Dedifferentiated amniotic fluid mesenchymal stem cell (primary cell): ENCODE data around the gene TMEM8B.

Source experiments
- DNase-seq: peaks from one replicate; pipeline ENCODE4 v3.0.0-alpha.2; 2016; ENCODE audit errors: extremely low spot score

Gene TMEM8B

GRCh38 chr9:35841645-35841900, 12.5 kb downstream of the TMEM8B start:
- no peak for DNase-seq

GRCh38 chr9:35842020-35842745, 13.2 kb downstream of the TMEM8B start:
- no peak for DNase-seq

GRCh38 chr9:35842795-35843194, 13.8 kb downstream of the TMEM8B start:
- no peak for DNase-seq

- peak; percentile 95 for DNase-seq
These were observed 15.7 kb downstream of the TMEM8B start for GRCh38 chr9:35844628-35845270.

GRCh38 chr9:35845824-35846771, 17.1 kb downstream of the TMEM8B start:
- no peak for DNase-seq

- DNase-seq = peak; percentile 63
These were observed 19.0 kb downstream of the TMEM8B start for GRCh38 chr9:35847792-35848572.

- DNase-seq = no peak
These were observed 23.3 kb downstream of the TMEM8B start for GRCh38 chr9:35852267-35852815.

- no peak for DNase-seq
These were observed 24.1 kb downstream of the TMEM8B start for GRCh38 chr9:35852876-35853865.

- no peak for DNase-seq
These were observed 25.2 kb downstream of the TMEM8B start for GRCh38 chr9:35854091-35854762.

- no peak for DNase-seq
These were observed 27.2 kb downstream of the TMEM8B start for GRCh38 chr9:35856206-35856605.

GRCh38 chr9:35856882-35857281, 27.9 kb downstream of the TMEM8B start:
- DNase-seq = no peak

GRCh38 chr9:35858458-35858857, 29.4 kb downstream of the TMEM8B start:
- DNase-seq = no peak

- DNase-seq = no peak
These were observed 30.4 kb downstream of the TMEM8B start for GRCh38 chr9:35859310-35859989.

GRCh38 chr9:35859990-35860339, 30.9 kb downstream of the TMEM8B start:
- no peak for DNase-seq

GRCh38 chr9:35861161-35861897, 32.3 kb downstream of the TMEM8B start:
- DNase-seq = no peak

- DNase-seq = no peak
These were observed 33.3 kb downstream of the TMEM8B start for GRCh38 chr9:35862328-35862727.

GRCh38 chr9:35863583-35863982, 34.6 kb downstream of the TMEM8B start:
- DNase-seq = no peak

- no peak for DNase-seq
These were observed 35.7 kb downstream of the TMEM8B start for GRCh38 chr9:35864695-35865255.
